Measurements from ENCODE around the gene PAX7. TPM values are rescaled to one million over a fixed set of nuclear protein-coding genes. Genes with fewer than 3 reads are reported as not detected.

The PAX7 gene
- total and polyA plus RNA-seq, 2 of the 4 experiments (the other 2 are of a cell fraction) = not detected

DNA sequence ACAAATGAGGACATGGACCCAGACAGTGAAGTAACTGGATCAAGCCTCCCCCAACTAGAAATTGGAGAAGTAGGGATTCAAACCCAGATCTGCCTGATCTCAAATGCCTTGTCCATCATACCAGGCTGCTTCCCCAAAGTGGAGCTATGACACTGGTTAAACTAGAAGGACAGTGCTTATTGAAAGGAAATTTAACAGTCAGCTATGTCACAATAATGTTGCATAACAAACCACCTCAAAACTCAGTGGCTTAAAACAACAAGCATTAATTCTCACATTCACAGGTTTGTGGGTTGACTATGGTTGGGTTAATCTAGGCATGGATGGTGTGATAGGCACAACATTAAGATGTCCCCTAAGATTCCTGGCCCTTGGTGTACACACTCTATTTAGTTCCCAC is 121.8 kb downstream of the PAX7 start:
- Histone ChIP-seq H2BK120ac (ENCODE audit: low read depth, low read length) (no peak overlapping the region), H4K8ac (ENCODE audit: low read depth in 2 of 2, low read length in 2 of 2) (no peak overlapping the region), H3K9ac (ENCODE audit: low read depth, low read length) (no peak overlapping the region), H2AFZ (replicated peaks; ENCODE audit: low read length, poor library complexity) (no peak overlapping the region), H3K4me3 (ENCODE audit: insufficient read depth, low read depth, low read length) (no peak overlapping the region), H3K9me3 (ENCODE audit: control insufficient read depth, insufficient read depth, low read length) (no peaks in the 10 kb centered on the region), H3K18ac (ENCODE audit: low read depth, low read length) (no peak overlapping the region), H3K23ac (ENCODE audit: low read depth, low read length) (no peak overlapping the region), H3K4me1 (ENCODE audit: control insufficient read depth, insufficient read depth, low read length) (no peaks in the 10 kb centered on the region), H2BK15ac (ENCODE audit: low read depth, low read length) (no peak overlapping the region), H3K27ac (ENCODE audit: insufficient read depth, low read length) (no peak overlapping the region), H2AK5ac (ENCODE audit: low read depth, low read length) (no peak overlapping the region), H3K4ac (ENCODE audit: low read depth, low read length) (no peak overlapping the region), H4K5ac (ENCODE audit: low read depth, low read length) (no peak overlapping the region), H3K27me3 (ENCODE audit: control insufficient read depth, insufficient read depth, low read length) (no peaks in the 10 kb centered on the region), H4K91ac (ENCODE audit: insufficient read depth, low read depth, low read length) (no peak overlapping the region), H2BK5ac (ENCODE audit: low read depth, low read length, poor library complexity, severe bottlenecking) (no peak overlapping the region), H4K20me1 (ENCODE audit: insufficient read depth, low read length) (no peaks in the 10 kb centered on the region), H3K14ac (replicated peaks; ENCODE audit: low read depth, low read length) (no peak overlapping the region), H3K56ac (ENCODE audit: extremely low read depth, insufficient read depth, low read length) (no peak overlapping the region), H2AK9ac (replicated peaks; ENCODE audit: low read depth, low read length, poor library complexity) (no peak overlapping the region), H3K4me2 (ENCODE audit: low read depth, low read length) (no peak overlapping the region), H3K36me3 (ENCODE audit: control insufficient read depth, insufficient read depth, low read length) (no peaks in the 10 kb centered on the region), H2BK20ac (ENCODE audit: low read depth, low read length) (no peak overlapping the region), H3K79me1 (ENCODE audit: low read depth in 1 of 2, low read length in 2 of 2) (no peaks in the 10 kb centered on the region), H3K9me1 (ENCODE audit: insufficient read depth, low read length) (no peaks in the 10 kb centered on the region)
- DNase-seq = no peak
- no TSS peak for BruUV-seq (replicated peaks)
- ATAC-seq (ENCODE audit: low read depth) = no peak
- TF ChIP-seq POLR2A (IDR thresholded peaks at IDR 0.05; ENCODE audit: low read depth, low read length) (no peak), SMC3 (IDR thresholded peaks at IDR 0.05; ENCODE audit: low read depth, low read length) (no peak), CEBPB (IDR thresholded peaks at IDR 0.05; ENCODE audit: low read depth, low read length) (0 out of 2 replicates have a peak, but pooled peaks have one; percentile 3), RFX5 (IDR thresholded peaks at IDR 0.05; ENCODE audit: low read depth, low read length) (no peak), NFE2L2 (IDR thresholded peaks at IDR 0.05; ENCODE audit: low read depth, low read length) (no peak)
- TF ChIP-seq, protein P1, sequence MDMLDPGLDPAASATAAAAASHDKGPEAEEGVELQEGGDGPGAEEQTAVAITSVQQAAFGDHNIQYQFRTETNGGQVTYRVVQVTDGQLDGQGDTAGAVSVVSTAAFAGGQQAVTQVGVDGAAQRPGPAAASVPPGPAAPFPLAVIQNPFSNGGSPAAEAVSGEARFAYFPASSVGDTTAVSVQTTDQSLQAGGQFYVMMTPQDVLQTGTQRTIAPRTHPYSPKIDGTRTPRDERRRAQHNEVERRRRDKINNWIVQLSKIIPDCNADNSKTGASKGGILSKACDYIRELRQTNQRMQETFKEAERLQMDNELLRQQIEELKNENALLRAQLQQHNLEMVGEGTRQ (IDR thresholded peaks at IDR 0.05; ENCODE audit: low read depth, low read length) = no peak
- TF ChIP-seq, protein P2, sequence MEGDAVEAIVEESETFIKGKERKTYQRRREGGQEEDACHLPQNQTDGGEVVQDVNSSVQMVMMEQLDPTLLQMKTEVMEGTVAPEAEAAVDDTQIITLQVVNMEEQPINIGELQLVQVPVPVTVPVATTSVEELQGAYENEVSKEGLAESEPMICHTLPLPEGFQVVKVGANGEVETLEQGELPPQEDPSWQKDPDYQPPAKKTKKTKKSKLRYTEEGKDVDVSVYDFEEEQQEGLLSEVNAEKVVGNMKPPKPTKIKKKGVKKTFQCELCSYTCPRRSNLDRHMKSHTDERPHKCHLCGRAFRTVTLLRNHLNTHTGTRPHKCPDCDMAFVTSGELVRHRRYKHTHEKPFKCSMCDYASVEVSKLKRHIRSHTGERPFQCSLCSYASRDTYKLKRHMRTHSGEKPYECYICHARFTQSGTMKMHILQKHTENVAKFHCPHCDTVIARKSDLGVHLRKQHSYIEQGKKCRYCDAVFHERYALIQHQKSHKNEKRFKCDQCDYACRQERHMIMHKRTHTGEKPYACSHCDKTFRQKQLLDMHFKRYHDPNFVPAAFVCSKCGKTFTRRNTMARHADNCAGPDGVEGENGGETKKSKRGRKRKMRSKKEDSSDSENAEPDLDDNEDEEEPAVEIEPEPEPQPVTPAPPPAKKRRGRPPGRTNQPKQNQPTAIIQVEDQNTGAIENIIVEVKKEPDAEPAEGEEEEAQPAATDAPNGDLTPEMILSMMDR (conservative IDR thresholded peaks at IDR 0.05; ENCODE audit: low read depth, low read length) = no peak
- TF ChIP-seq, protein P3, sequence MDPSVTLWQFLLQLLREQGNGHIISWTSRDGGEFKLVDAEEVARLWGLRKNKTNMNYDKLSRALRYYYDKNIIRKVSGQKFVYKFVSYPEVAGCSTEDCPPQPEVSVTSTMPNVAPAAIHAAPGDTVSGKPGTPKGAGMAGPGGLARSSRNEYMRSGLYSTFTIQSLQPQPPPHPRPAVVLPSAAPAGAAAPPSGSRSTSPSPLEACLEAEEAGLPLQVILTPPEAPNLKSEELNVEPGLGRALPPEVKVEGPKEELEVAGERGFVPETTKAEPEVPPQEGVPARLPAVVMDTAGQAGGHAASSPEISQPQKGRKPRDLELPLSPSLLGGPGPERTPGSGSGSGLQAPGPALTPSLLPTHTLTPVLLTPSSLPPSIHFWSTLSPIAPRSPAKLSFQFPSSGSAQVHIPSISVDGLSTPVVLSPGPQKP (IDR thresholded peaks at IDR 0.05; ENCODE audit: borderline replicate concordance, low read depth, low read length) = no peak
- dilution Hi-C loops (cut with HindIII; ENCODE audit: low sequenced_read_pairs, unreplicated experiment) (no loop called here), in situ Hi-C loops (cut with MboI; ENCODE audit: low sequenced_read_pairs) (no loop called here), intact Hi-C loops (cut with micrococcal nuclease) (no loop called here)
- CTCF ChIA-PET = no interaction called here
- POLR2A ChIA-PET (ENCODE audit: unreplicated experiment) = no interaction called here

Measured in IMR-90 (cell line).